ENCODE results near the gene ABCC9.
A peak's percentile ranks its signal among the peaks of the same experiment; 100 is the strongest.
"Not testable (repeated sequence)": the region's sequence is repeated elsewhere in the genome, so short reads cannot be mapped to it uniquely, and the experiment has no call there.

ABCC9 gene

GRCh38 chr12:21814327-21814726, 126.9 kb downstream of the ABCC9 start:
- DNase-seq: no peak

GRCh38 chr12:21813751-21814150, 127.5 kb downstream of the ABCC9 start:
- DNase-seq: no peak

GRCh38 chr12:21813125-21813524, 128.1 kb downstream of the ABCC9 start:
- DNase-seq: no peak

GRCh38 chr12:21812340-21812739, 128.9 kb downstream of the ABCC9 start:
- not testable (repeated sequence) for DNase-seq

DNA sequence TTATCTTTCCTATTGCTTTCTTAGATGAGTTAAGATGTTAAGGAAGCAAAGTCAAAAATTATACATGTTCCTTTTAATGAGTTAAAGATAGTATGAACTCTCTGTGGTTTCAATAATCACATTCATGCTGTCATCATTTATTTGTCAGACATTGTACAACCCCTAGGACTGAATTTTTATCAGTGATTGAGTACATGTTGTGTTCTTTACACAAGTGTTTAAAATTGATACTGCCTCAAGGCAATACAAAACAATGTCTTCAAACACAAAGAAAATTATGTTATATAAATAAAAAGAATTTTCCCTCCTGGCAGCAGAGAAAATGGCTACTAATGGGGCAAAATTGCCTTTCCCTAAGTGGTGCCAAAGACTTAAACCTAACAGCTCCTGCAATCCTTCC, 132.1 kb downstream of the ABCC9 start:
- no peak for DNase-seq

DNA sequence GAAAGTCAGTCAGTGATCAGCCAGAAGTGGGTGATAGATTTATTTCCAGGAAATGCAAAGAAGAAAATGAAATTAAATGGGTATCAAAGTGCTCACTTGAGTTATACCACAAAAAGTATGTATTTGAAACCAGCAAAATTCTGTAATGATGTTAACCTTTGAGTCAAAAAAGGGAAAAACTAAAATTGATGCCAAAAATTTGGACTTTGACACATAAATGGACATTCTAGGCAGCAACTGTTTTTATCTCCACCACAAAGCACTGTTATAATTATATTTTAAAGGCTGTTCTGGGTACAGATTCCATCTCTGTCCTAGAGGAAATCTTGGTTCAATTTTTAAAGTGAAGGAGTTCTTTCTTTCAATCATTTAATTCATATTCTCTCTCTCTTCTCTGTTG, 135.0 kb downstream of the ABCC9 start:
- no peak for DNase-seq

DNA sequence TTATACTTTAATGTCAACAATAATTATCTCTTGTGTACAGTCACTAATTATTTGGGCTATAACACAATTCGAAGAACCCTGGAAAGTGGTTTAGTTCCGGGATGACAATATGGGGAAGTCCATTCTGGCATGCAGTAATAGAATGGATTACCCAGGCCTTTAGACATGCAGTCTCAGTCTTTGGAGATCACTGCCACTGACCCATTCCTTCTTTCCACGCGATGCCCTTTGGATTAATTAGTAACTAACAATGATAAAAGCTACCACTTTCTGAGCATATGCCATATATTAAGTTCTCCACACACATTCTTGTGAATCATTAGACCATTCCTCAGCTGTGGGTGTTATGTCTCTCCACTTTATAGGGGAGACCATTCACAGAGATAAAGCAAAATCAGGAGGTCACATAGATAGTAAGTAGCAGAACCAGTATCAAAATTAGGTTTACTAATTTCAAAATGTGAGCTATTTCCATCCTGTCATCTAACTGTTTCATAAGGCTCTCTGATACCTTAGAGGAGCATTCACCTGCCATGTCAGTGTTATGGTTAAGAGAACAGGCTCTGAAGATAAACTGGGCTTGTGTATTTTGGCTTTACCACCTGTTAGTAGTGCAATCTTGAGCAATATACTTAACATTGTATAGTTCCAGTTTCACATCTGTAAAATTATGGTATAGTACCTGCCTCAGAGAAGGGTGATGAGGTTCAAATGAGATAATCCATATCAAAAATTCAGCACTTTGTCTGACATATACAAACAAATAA, 139.5 kb downstream of the ABCC9 start:
- DNase-seq: no peak

DNA sequence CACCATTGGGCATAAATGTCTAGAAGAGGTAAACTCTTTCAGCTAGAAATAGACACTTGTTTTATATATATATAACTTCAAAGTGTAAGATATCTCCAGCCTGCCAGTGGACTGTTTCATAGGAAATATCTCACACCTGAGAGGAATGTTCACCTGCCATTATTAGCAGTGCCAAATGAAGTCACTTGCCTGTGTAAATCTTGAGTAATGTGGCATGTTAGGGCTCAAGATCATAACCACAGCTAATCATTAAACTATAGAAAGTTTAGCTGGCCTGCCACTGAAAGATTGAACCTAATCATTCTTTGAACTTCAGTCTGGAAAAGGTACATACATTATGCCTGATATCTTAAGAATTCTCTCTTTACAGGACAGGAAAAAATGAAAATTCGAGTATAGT, 141.2 kb downstream of the ABCC9 start:
- no peak for DNase-seq

- no peak for DNase-seq
These were observed 143.7 kb downstream of the ABCC9 start for GRCh38 chr12:21797539-21797938.

DNA sequence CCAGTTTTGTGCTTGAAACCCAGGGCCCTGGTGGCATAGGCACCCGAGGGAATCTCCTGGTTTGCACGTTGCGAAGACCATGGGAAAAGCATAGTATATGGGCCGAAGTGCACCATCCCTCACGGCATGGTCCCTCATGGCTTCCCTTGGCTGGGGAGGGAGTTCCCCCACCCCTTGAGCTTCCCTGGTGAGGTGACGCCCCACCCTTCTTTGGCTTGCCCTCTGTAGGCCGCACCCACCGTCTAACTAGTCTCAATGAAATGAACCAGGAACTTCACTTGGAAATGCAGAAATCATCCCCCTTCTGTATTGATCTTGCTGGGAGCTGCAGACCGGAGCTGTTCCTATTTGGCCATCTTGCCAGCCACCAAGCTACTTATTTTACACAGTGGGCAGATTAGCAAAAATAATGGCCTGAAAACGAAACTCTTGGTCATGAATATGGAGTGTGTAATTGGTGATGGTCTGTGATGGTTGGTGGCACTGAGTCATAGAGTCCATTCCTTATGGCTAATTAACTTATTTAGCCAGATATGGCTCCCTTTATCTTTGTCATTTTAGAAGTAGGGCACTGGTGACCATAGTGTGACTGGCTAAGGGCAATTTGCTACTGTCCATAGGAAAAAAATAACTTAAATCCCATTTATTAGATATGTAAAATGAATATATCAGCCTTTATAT, 145.4 kb downstream of the ABCC9 start:
- DNase-seq: no peak

GRCh38 chr12:21794807-21795595, 146.2 kb downstream of the ABCC9 start:
- DNase-seq: not testable (repeated sequence)

GRCh38 chr12:21789687-21790086, 151.5 kb downstream of the ABCC9 start:
- not testable (repeated sequence) for DNase-seq

- no peak for DNase-seq
These were observed 152.9 kb downstream of the ABCC9 start for GRCh38 chr12:21788089-21788983.

DNA sequence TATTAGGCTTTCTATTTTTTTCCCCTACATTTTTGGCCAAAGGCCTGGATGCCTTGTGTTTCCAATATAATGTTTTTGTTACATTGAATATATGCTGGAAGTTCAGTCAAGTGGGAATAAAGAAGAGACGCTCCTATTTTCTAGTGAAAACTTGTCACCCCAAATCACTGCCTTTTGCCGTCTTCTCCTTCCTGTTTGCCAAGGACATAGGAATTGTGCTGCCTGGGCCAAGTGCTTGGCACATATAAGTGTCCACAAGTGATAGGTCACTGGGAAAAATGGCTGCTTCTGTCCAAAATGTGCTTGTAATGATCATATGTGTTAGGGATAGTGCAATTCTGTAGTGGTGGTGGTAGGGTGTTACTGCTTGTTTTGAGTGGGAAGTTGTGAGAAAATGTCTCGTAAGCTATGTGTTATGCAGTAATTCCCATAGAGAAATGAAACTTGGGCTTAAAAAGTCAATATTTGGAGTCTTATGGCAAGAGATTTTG, 155.1 kb downstream of the ABCC9 start:
- no peak for DNase-seq

DNA sequence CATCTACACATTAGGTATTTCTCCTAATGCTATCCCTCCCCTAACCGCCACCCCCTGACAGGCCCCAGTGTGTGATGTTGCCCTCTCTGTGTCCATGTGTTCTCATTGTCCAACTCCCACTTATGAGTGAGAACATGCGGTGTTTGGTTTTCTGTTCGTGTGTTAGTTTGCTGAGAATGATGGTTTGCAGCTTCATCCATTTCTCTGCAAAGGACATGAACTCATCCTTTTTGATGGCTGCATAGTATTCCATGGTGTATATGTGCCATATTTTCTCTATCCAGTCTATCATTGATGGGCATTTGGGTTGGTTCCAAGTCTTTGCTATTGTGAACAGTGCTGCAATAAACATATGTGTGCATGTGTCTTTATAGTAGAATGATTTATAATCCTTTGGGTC, 158.5 kb downstream of the ABCC9 start:
- not testable (repeated sequence) for DNase-seq

DNA sequence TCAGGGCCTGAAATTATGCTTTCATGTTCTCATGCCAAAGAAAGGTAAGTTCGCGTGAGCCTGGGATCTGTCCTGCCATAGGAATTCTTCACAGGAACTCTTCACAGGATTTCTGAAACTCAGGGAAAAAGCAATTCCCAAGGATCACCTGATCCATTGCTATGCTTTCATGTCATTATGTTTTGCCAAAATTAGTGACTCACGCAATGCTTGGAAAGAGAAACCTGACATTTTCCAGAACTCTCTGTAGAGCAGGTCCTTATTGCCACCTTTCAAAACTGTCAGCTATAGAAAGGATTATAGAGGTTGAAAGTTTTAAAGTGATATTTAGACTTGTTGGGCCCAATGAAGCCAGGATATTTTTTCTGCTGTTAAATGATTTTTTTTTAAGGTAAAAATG, 160.4 kb downstream of the ABCC9 start:
- no peak for DNase-seq

DNA sequence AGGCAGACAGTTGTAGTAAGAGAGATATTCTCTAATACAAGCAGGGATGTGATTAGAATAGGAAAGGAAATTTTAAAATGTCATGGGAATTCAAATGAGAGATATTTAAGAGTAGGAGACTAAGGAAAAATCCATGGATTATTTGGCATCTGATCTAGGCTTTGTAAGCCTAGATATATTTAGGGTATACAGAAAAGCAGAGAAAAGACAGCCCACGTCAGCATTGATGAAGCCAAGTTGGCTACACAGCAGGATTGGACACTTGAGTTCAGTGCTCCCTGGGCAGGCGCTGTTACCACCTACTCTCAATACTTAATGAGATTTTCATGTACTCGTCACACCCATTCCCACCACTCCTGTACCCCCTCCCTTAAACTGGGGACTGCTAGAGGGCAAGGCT, 165.1 kb downstream of the ABCC9 start:
- DNase-seq: no peak

DNA sequence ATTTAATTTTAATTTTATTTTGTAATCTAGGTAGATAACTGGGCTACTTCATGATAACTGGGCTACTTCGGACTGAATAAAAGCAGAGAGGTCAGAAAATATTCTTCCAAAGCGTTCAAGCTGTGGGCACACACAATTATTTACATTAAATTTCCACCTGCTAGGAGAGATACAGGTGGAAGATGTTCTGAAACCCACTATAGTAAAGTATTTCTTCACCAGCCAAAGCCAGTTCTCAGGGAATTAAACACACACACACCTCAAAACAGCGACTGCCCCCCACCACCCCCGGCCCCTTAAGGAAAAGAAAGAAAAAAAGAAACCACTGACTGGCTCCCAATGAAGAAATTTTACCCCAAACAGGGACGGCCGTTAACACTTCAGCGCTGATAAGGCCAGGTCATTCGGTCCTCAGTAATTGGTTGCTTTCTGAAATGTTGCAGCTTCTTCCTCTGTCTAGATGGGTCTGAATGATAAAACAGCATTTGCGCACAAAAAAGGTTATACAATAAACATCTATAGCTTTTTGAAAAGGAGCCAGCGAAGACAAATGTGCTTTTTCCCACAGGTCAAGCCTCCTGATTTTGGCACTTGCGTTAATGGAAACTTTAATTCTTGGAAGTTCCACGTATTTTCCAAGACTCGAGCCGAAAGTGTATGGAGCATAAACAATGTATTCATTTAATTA, 165.9 kb downstream of the ABCC9 start:
- DNase-seq: no peak

DNA sequence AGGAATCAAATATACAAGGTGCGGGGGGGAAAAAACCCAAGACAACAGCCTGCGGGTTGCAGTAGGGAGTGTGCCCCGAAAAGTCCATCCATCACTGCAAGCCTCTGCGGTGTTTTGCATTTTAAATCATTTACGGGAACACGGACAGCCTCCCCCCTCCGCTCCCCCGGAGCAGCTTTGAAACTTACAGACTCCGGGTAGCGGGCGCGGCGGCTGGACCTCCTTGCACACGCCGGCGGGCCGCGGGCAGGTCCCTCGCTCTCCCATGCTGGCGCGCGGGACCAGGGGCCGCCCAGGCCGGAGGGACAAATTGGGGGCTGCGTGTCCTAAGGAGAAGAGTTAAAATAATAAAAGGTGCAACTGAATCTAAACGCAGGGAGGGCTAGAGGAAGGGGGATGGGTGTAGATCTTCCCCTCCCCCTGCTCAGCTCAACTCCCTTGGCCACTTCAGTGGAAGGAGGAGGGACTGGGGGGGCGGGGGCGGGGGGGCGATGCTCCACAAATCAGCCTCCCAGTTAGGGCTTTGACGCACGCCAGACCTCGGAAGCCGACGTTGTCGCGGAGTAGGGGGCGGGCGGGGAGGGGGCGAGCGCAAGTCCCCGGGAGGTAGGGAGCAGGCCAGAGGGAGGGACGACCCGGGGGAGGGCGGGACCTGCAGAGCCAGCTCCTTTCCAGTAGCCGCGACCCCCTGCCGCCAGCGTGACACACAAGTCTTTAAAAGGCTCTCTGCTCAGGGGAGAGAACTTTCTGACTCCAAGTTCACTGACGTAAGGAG, 166.7 kb downstream of the ABCC9 start, which contains the start of gene KCNJ8:
KCNJ8 (minus strand) TSS at position 349 of the 775 bp plus-strand sequence. CDS start 1,090 bp downstream, outside the sequence.
- peak in 1 of 2 donors; percentile 19 for DNase-seq

DNA sequence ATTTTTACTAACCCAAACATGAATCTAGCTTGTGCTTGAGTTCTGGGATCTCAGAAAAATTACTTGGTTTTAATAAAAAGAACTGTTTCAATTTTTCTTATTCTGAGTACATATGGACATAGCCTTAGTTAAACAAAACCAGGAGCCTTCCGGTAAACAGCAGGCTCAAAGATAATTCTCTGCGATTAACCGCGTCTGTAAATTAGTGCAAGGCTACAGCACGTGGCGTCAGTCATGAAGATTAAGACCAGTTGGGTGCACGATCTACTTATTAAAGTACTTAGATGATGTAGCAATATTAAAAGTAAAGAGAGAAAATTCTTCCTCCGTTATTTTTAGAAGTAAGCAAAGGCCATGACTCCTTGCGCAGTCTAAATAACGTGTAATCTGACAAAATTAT, 167.4 kb downstream of the ABCC9 start:
- DNase-seq: no peak

DNA sequence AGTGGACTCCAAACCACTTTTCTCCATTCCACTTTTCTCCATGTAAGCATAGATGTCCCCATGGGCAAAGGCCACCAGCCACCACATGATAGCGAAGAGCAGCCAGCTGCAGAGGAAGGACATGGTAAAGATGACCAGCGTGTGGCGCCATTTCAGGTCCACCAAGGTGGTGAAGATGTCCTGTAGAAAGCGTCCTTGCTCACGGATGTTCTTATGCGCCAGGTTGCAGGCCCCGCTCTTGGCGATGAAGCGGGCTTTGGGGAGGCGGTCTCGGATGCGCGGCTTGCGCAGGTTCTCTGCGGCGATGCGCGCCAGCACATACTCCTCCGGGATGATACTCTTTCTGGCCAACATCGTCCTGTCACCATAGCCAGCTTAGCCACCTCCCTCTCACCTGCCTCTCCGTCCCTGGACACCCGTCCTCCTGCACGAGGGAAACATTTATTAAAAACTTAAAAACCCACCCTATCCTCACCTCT, 167.9 kb downstream of the ABCC9 start:
- DNase-seq: peak in 1 of 2 donors; percentile 27

All from stimulated activated CD4-positive, alpha-beta T cell treated with anti-CD3 and anti-CD28 coated beads, Interleukin-2, amount 100 ng/mL, for 24 hours (primary cell).